ENCODE measurements around the gene PADI1.
A peak's percentile ranks its signal among the peaks of the same experiment; 100 is the strongest.
"Not testable (repeated sequence)": the region's sequence is repeated elsewhere in the genome, so short reads cannot be mapped to it uniquely, and the experiment has no call there.

The PADI1 gene

GRCh38 chr1:17230671-17231310 lies 25.9 kb downstream of the PADI1 start:
- peaks cover 2% of the 10 kb centered on the region for H3K4me1 Mint-ChIP-seq
- no peak overlapping the region for H3K27ac Mint-ChIP-seq
- no peak overlapping the region for H3K4me3 Mint-ChIP-seq
- no peaks in the 10 kb centered on the region for H3K36me3 Mint-ChIP-seq (ENCODE audit: low read depth)
- ATAC-seq (no peak), DNase-seq (no peak)
- no peaks in the 10 kb centered on the region for H3K9me3 Mint-ChIP-seq
- peaks cover 6% of the 10 kb centered on the region for H3K27me3 Mint-ChIP-seq

DNA sequence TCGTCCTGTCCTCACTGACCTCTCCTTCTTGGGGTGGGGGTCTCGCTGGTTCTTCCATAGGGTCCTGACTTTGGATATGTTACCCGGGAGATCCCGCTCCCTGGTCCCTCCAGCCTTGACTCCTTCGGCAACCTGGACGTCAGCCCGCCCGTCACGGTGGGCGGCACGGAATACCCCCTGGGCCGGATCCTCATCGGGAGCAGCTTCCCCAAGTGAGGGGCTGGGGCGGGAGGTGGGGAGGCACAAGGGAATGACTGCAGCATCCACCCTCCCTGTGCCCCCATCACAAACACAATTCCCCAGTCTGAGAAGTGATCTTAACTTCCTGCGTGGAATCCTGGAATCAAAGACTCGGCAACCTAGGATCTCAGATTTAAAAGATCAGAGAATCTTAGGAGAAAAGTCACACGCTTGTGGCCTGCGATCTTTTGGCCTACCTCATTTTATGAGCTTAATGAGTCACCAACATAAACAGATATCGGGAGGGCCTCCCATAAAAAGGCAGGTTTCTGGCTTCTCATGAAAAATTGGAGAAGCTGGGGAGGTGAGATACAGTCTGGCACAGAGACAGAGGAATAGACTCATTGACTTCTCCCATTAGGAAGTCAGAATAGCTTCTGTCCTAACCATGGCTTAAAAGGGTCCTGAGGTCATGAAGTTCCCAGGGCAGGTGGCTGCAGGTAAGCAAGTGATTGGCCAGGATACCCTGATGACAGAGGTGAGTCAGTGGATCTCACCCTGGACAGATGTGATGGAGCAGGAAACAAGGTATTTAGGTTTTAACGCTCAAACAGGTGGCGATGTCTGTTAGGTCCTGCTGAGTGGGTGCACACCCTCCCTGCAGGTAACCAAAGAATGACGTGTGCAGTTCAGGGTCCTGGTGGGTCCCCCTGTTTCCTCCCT lies 28.1 kb downstream of the PADI1 start:
- H3K27ac Mint-ChIP-seq: no peak overlapping the region
- no peaks in the 10 kb centered on the region for H3K9me3 Mint-ChIP-seq
- H3K4me1 Mint-ChIP-seq: peaks cover 2% of the 10 kb centered on the region
- H3K4me3 Mint-ChIP-seq: no peak overlapping the region
- DNase-seq (no peak), ATAC-seq (no peak)
- H3K36me3 Mint-ChIP-seq (ENCODE audit: low read depth): no peaks in the 10 kb centered on the region
- H3K27me3 Mint-ChIP-seq: peaks cover 12% of the 10 kb centered on the region

DNA sequence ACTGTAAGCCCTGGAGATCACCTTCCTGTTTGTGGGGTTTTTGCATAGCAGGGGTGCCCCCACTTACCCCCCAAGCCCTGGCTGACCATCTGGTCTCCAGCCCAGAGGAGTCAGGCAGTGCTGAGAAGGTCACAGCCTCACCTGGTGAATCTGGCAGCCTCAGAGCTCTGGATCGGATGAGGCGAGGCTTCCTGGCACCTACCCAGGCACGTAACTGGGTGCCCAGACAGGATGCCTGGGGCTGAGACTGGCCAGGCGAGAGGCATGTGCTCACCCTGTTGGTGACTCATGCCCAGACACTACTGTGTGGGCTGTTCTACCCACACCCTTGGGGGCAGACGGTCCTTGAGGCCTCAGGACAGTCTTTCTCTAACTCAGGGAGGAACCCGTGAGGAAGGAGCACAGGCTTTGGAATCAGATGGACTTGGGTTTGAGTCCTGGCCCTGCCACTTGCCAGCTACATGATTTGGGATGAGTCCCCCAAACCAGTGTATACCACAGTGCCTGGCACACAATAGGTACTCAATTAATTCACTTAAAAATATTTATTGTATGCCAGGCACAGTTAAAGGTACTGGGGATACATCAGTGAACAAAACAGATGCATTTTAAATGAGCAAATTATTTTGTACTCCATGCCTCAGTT lies 28.9 kb downstream of the PADI1 start:
- Mint-ChIP-seq H3K4me1 (peaks cover 2% of the 10 kb centered on the region), H3K9me3 (no peaks in the 10 kb centered on the region), H3K27me3 (peaks cover 12% of the 10 kb centered on the region), H3K36me3 (ENCODE audit: low read depth) (no peaks in the 10 kb centered on the region), H3K27ac (no peak overlapping the region), H3K4me3 (no peak overlapping the region)
- no peak for DNase-seq
- ATAC-seq: no peak

DNA sequence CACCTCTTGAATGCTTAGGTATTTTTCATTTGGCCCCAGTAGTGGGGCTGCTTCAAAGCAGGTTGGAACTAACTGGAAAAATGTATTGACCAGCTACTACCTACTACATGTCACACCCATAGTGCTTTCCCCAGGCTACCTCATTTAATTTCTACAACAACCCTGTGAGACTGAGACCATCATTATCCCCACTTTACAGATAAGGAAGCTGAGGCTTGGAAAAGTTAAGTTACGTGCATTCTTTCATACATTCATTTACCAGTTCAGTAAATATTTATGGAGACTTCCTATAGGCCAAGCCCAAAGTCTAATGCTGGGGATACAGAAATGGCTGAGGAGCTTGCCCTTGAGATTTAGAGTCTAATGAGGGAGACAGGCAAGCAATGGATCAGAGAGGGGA lies 29.5 kb downstream of the PADI1 start:
- H3K4me1 Mint-ChIP-seq: peaks cover 2% of the 10 kb centered on the region
- H3K9me3 Mint-ChIP-seq: no peaks in the 10 kb centered on the region
- H3K27ac Mint-ChIP-seq: no peak overlapping the region
- ATAC-seq: no peak
- no peak for DNase-seq
- no peak overlapping the region for H3K4me3 Mint-ChIP-seq
- H3K36me3 Mint-ChIP-seq (ENCODE audit: low read depth): no peaks in the 10 kb centered on the region
- H3K27me3 Mint-ChIP-seq: peaks cover 12% of the 10 kb centered on the region

DNA sequence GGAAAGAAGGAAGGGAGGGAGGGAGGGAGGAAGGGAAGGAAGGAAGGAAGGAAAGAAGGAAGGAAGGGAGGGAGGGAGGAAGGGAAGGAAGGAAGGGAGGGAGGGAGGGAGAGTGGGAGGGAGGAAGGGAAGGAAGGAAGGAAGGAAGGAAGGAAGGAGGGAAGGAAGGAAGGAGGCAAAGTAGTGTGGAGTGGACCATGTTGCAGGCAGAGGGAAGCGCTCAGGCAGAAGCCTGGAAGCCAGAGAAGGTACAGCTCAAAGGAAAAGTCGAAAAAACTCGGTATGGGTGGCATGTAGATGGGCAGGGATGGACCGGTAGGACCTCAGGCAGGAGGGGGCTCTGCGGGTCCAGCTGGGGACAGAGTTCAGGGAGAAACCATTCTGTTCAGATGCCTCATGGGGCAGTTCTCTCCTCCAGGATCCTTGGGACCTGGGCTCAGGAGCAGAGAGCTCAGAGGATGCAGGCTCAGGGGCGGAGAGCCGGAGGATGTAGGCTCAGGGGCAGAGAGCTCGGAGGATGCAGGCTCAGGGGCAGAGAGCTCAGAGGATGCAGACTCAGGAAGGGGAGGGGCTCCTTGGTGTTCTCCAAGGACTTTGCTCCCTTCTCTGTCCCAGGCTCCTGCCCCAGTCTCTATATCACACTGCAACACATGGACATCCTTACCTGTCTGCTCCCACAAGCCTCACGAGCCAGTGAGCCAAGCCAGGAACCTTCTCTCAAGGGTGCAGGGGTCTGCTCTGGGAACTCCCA lies 30.4 kb downstream of the PADI1 start:
- H3K4me3 Mint-ChIP-seq: no peak overlapping the region
- no peak overlapping the region for H3K27ac Mint-ChIP-seq

GRCh38 chr1:17236779-17237560 lies 32.0 kb downstream of the PADI1 start:
- ATAC-seq: peak; percentile 81
- H3K27ac Mint-ChIP-seq: no peak overlapping the region
- H3K27me3 Mint-ChIP-seq: peaks cover 12% of the 10 kb centered on the region
- H3K4me3 Mint-ChIP-seq: no peak overlapping the region
- no peaks in the 10 kb centered on the region for H3K36me3 Mint-ChIP-seq (ENCODE audit: low read depth)
- H3K9me3 Mint-ChIP-seq: no peaks in the 10 kb centered on the region
- DNase-seq: peak; percentile 93
- H3K4me1 Mint-ChIP-seq: peaks cover 2% of the 10 kb centered on the region

More for the DNA sequence above, 30.4 kb downstream of the PADI1 start:
- no peak for ATAC-seq
- peaks cover 12% of the 10 kb centered on the region for H3K27me3 Mint-ChIP-seq
- H3K36me3 Mint-ChIP-seq (ENCODE audit: low read depth): no peaks in the 10 kb centered on the region
- peaks cover 2% of the 10 kb centered on the region for H3K4me1 Mint-ChIP-seq
- no peak for DNase-seq
- H3K9me3 Mint-ChIP-seq: no peaks in the 10 kb centered on the region

- Mint-ChIP-seq H3K4me3 (no peak overlapping the region), H3K4me1 (peaks cover 2% of the 10 kb centered on the region), H3K36me3 (ENCODE audit: low read depth) (no peaks in the 10 kb centered on the region), H3K27me3 (peaks cover 7% of the 10 kb centered on the region), H3K9me3 (no peaks in the 10 kb centered on the region), H3K27ac (no peak overlapping the region)
- ATAC-seq (no peak), DNase-seq (no peak)
Measured at GRCh38 chr1:17237561-17237903, 32.6 kb downstream of the PADI1 start.

DNA sequence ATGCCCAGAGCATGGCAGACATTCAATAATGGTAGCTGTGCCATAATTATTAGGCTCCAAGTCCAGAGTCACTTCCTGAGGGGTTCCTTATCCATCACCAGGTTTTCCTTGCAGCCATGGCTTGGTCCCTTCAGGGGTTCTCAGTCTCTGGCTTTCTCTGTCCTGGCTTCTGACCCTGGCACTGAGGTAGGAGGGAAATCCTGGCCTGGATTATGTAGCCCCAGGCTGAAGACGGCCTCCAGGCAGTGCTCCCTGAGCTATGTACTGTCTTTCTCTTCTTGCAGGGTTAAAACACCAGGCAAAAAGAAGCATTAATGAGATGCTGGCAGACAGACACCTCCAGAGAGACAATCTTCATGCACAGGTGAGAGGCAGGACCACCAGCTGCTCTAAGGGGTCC lies 34.5 kb downstream of the PADI1 start:
- H3K27ac Mint-ChIP-seq: no peak overlapping the region
- H3K9me3 Mint-ChIP-seq: no peaks in the 10 kb centered on the region
- no peak overlapping the region for H3K4me3 Mint-ChIP-seq
- DNase-seq: peak; percentile 16
- H3K27me3 Mint-ChIP-seq: peaks cover 6% of the 10 kb centered on the region
- H3K4me1 Mint-ChIP-seq: no peaks in the 10 kb centered on the region
- H3K36me3 Mint-ChIP-seq (ENCODE audit: low read depth): no peaks in the 10 kb centered on the region
- peak; percentile 57 for ATAC-seq

DNA sequence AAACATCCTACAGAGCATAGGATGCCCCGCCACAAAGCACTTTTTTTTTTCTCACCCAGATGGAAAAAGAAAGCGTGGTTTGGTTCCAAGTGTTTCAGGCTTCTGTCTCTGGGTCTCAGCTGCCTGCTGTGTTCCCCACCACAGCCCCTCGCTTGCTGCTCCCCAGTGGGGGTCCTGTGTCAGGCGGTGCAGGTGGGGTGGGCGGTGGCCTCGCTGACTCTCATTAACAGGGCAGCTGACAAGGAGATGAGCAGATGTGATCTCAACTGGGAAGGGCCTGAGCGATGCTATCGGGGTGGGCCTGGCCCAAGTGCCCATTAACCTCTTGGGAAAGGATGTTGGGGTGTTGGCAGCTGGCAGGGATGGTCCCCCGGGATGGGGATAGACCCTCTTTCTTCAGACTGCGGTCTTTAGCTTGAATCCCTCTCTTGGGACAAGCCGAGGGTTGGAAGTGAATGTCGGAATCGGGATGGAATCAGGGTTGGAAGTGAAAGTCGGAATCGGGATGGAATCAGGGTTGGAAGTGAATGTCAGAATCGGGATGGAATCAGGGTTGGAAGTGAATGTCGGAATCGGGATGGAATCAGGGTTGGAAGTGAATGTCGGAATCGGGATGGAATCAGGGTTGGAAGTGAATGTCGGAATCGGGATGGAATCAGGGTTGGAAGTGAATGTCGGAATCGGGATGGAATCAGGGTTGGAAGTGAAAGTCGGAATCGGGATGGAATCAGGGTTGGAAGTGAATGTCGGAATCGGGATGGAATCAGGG lies 36.3 kb downstream of the PADI1 start:
- DNase-seq; H3K27ac Mint-ChIP-seq; H3K36me3 Mint-ChIP-seq (ENCODE audit: low read depth); H3K27me3 Mint-ChIP-seq; ATAC-seq; H3K4me3 Mint-ChIP-seq; H3K4me1 Mint-ChIP-seq; H3K9me3 Mint-ChIP-seq: not testable (repeated sequence)

GRCh38 chr1:17241780-17242074 lies 36.8 kb downstream of the PADI1 start:
- not testable (repeated sequence) for H3K27me3 Mint-ChIP-seq; H3K4me3 Mint-ChIP-seq; DNase-seq; H3K9me3 Mint-ChIP-seq; H3K27ac Mint-ChIP-seq; H3K4me1 Mint-ChIP-seq; H3K36me3 Mint-ChIP-seq (ENCODE audit: low read depth); ATAC-seq

DNA sequence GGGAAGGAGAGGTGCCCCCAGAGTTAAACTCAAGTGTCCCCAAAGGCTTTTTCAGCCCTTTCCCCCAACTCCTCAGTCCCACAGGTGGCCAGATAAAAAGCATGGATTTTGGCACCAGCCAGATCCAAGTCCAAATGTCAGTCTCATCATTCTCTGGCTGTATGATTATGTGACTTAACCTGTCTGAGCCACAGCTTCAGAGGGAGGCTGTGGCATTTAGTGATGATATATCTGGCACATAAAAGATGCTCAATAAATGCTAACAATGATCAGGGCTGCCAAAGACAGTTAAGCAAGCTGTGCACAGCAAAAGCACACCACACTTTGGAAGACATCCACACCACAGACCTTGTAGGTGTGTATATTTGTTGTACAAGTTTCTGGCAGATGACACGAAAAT lies 38.3 kb downstream of the PADI1 start:
- H3K27ac Mint-ChIP-seq: no peak overlapping the region

DNA sequence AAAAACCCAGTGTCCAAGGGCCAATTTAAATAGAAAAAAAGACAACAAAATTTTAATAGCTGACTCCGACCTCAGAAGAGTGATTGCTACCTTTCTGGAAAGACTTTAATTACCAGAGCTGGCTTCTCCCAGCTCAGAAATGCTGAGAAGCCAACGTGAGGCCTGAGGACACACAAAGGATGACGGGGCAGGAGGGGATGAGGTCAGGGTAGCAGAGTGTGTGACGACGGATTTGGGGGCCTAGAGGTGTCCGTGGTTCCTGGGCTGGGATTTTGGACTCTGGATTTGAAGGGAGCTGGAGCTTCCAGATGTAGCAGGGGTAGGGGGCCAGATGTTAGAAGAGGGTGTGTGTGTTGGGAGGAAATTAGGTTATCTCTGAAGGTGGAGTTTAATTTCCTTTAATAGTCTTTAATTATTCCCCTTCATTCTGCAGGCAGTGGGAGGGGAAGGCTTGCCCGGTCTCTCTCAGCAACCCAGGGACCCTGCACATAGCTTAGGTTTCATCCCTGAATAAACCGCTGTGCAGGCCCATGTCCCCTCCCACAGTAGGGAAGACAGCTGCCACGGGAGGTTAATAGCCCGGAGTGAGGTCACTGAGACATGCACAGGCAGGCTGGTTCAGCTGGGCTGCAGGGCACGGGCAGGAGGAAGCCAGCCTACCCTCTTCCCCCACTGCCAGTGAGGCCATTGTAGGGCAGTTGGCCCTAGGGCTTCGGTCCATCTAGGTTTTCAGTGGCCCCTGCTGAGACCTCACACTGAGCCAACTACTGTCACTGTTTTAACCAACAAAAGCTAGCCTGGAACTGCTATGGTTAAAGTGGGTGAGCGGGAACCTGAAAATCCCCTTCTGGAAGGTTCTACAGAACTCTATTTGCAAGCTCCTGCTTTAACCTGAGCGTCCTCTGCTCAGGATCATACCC lies 40.2 kb downstream of the PADI1 start:
- no peaks in the 10 kb centered on the region for H3K9me3 Mint-ChIP-seq
- ATAC-seq (no peak), DNase-seq (no peak)
- no peak overlapping the region for H3K4me3 Mint-ChIP-seq
- no peaks in the 10 kb centered on the region for H3K4me1 Mint-ChIP-seq
- H3K36me3 Mint-ChIP-seq (ENCODE audit: low read depth): no peaks in the 10 kb centered on the region
- H3K27me3 Mint-ChIP-seq: peaks cover 2% of the 10 kb centered on the region
- no peak overlapping the region for H3K27ac Mint-ChIP-seq

More for the DNA sequence above, 38.3 kb downstream of the PADI1 start:
- Mint-ChIP-seq H3K27me3 (peaks cover 2% of the 10 kb centered on the region), H3K9me3 (no peaks in the 10 kb centered on the region), H3K4me1 (no peaks in the 10 kb centered on the region), H3K36me3 (ENCODE audit: low read depth) (no peaks in the 10 kb centered on the region), H3K4me3 (no peak overlapping the region)
- DNase-seq: no peak
- ATAC-seq: no peak

All from activated naive CD8-positive, alpha-beta T cell treated with anti-CD3 and anti-CD28 coated beads, Interleukin-2, amount 50 U/mL, for 24 hours (primary cell).